CD4-positive, alpha-beta T cell treated with Interleukin-17A for 4 hours (primary cell): ENCODE data around the gene PRMT5.
"Not testable (repeated sequence)": the region's sequence is repeated elsewhere in the genome, so short reads cannot be mapped to it uniquely, and the experiment has no call there.

Experiments
- DNase-seq: peaks from one replicate; pipeline ENCODE4 v3.0.0-alpha.2; 2020; ENCODE audit warnings: mixed read lengths

Gene PRMT5

DNA sequence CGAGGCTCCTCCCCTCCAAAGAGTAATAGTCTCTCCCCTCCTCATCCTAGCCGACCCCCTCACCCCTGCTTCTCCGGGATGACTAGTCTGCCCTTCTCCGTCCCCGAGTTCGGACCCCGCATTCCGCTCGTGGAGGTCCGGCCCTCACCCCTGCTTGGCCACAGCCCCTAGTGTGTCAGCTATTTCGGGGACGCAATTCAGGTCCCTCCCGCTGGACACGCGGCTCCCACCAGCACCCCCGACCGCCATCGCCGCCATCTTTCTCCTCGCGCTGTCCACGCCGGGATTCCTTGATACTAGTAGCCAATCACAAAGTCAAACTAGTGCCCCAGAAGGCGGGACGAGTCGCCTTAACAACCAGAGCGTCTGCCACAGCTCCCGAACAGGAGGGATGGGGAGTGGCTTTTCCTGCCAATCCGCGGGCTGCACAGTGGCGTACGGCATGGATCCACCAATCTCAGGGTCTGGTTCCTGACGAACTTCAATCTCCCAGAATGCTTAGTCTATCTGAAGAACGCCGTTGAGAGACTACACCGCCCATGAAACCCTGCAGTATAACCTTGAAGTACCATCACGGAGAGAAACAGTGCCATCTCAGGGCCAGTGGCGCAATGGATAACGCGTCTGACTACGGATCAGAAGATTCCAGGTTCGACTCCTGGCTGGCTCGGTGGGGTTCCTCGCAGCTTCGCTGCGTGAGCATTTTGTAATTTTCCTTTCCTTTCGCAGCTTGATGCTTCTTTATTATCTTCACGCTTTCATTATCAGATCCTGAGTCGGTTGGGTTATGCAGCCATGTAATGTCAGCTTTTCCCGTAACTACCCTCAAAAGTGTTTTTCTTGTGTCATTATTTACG is at the start of gene PRMT5:
Gene PRMT5, minus strand, starts transcription at position 273 of the 857 bp plus-strand sequence. Its CDS starts 15 bp downstream, at position 258.
- DNase-seq = peak; percentile 98

GRCh38 chr14:22978487-22978837 is 49.3 kb upstream of the PRMT5 start:
- DNase-seq = no peak

DNA sequence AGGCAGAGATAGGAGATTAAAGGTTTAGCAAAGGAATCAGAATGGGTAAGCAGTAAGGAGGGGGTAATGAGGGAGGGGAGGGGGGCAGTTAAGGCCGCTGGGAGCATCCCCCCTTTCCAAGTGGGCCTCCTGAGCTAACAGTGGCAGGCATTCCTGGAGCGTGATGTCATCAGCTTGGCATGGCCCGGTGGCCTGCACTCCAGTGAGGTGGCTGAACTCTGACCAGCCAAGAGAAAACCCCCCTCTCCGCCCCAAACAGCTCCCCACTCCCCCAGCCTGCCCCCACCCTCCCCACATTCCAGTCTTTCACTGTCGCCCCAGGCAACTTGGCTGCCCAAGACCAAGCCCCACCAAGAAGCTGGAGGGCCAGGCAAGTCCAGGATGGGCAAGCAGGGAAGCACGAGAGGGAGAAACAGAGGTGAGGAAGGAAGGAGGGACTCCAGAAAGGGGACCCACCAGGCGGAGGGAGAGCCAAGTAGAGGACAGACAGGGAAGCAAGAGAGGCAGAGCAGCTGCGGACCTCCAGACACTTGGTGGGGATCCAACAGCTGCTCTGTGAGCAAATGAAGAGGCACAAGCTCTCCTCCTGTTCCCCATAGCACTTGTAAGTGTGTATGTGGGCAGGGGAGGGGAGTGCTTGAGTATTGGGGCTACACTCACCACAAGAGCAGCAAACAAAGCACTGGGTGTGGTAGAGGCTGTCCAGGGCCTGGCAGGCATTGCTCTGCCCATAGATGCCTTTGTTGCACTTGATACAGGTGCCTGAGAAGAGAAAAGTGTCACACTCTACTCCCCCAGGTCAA is 48.7 kb upstream of the PRMT5 start:
- no peak for DNase-seq

DNA sequence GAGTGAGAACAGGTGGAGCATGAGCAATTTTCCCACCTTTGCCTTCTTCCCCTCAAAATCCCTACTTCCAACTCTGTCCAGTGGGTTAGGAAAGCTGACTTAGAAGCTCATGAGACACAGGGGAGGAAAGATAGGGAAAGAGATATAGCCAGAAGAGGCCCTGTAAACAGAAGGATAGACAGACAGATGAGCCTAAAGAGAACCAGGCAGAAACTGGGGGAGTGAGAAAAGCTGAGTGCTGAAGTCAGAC is 48.2 kb upstream of the PRMT5 start:
- DNase-seq = no peak

- DNase-seq = no peak
Observed at GRCh38 chr14:22976620-22977433, 47.7 kb upstream of the PRMT5 start.

DNA sequence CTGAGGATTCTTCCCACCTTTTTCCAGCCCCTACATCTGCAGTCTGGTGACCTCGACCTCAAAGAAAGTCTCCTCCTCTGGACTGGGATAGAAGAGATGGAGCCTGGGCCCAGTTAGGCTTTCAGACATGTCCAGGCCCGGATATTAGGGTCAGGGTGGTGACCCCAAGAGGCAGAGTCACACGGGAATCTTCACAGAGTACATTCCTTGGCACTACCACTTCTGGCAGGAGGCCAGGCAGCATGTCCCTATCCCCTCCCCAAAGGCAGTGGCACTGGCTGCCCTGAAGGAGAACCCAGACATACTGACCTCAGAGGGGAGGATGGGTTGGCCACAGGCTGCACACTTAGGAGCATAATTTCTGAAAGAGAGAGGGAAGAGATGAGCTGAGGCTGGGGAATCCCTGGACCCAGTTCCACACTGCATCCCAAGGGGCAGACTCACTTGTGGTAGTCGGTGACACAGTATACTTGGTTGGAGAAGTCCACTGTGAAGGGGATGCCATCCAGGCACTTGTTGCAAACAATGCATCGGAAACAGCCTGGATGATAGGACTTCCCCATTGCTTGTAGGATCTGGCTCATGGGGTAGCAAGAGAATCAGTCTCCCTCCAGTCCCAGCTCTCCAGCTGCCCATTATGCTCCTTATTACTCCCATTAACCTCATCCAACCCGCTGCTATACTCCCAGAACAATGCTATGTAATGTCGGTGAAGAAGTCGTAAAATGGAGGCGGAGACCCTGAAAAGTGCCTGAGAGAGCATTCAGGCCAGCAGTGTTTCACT is 45.5 kb upstream of the PRMT5 start:
- DNase-seq = no peak

GRCh38 chr14:22973217-22974032 is 44.2 kb upstream of the PRMT5 start:
- DNase-seq = peak; percentile 67

GRCh38 chr14:22972313-22972930 is 43.2 kb upstream of the PRMT5 start:
- DNase-seq = no peak

GRCh38 chr14:22971152-22971551 is 42.0 kb upstream of the PRMT5 start:
- DNase-seq = no peak

- DNase-seq = no peak
Observed at GRCh38 chr14:22966783-22967269, 37.6 kb upstream of the PRMT5 start.

DNA sequence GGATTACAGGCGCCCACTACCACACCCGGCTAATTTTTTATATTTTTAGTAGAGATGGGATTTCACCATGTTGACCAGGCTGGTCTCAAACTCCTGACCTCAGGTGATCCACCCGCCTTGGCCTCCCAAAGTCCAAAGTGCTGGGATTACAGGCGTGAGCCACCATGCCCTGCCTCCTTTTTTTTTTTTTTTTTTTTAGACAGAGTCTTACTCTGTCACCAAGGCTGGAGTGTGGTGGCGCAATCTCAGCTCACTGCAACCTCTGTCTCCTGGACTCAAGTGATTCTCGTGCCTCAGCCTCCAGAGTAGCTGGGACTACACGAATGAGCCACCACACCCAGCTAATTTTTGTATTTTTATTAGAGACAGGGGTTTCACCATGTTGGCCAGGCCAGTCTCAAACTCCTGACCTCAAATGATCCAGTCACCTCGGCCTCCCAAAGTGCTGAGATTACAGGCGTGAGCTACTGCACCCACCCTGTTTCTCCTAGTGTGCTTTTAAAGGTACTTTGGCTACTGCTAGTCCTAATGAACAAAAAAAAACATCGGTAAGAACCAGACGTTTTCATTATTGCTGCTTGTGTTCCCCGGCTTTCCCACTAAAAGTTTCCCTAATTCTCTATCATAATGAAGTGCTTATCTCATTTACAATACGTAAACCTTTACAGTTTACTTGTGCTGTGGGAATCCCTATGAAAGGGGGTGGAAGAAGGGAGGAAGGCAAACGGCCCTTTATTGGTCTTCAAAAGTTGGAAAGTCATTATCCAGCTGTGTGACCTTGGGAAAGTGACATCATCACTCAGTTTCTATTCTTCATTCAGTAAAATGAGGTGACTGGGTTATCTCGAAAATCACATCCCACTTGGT is 37.0 kb upstream of the PRMT5 start:
- DNase-seq = not testable (repeated sequence)

DNA sequence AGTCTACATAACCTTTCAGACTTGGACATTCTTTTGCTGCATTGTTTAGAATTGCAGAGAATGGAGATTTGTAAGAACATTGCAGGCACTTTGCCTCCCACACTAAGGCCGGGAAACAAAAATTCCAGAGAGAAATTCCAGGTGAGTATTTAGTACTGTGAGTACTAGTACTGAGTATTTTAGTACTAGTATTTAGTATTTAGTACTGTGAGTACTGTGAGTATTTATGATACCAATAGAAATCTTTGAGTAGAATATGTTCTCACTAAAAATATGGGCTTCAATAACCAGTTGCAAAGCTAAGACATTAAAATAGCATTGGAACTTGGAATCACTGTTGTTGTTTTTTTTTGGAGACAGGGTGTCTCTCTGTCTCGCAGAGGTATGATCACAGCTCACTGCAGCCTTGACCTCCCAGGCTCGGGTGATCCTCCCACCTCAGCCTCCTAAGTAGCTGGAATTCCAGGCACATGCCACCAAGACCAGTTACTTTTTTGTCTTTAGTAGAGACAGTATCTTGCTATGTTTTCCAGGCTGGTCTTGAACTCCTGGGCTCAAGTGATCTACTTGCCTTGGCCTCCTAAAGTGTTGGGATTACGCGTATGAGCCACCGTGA is 33.0 kb upstream of the PRMT5 start:
- DNase-seq = no peak

DNA sequence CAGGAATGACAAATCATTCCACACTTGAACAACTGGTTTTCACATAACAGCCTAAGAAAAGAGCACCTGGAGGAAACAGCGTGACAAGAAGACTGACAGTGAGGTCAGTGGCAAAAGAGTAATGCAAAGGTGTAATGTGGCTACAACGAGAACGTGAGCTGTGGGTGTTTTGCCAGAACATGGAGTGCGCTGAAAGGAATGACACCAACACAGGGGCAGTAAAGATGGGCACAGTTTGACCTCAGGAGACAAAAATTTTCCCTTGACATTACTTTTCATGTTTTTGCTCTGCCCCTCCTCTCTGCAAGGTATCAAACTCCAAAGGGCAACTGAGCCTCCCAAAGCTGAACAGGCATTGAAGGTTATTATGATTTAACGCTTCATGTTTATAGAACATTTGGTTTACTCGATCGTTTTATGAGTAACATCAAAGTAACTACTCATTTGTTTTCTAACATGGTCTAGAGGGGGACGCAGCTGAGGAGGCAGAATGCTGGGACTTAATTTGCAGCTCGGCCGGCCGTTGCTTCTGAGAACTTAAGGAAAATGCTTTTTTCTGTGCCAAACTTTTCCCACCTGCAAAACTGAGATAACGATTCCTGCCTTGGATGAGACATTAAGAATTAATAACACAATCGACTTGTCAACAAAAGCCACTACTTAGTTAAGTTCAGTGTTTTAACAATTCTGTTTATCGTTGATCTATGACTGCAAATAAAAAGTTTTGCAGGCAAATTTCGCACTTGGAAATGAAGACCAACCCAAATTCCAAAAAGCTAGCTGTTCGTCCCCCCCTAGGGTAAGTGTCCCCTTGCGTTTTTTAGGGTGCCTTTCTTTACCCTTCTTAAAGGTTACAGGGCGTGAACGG is 26.8 kb upstream of the PRMT5 start:
- no peak for DNase-seq

GRCh38 chr14:22952418-22952817 is 23.2 kb upstream of the PRMT5 start:
- no peak for DNase-seq

GRCh38 chr14:22951795-22952194 is 22.6 kb upstream of the PRMT5 start:
- DNase-seq = not testable (repeated sequence)

DNA sequence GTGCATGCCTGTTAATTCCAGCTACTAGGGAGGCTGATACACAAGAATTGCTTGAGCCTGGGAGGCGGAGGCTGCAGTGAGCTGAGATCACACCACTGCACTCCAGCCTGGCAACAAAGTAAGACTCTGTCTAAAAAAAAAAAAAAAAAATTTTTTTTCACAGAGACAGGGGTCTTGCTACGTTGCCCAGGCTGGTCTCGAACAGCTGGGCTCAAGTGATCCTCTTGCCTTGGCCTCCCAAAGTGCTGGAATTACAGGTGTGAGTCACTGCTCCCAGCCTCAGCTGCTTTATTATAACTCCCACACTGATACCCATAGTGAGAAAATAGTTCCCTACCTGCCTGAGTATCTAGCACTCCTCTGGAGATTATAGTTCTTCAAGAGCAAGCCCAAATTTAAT is 16.5 kb upstream of the PRMT5 start:
- DNase-seq = no peak

- no peak for DNase-seq
Observed at GRCh38 chr14:22939684-22940083, 10.5 kb upstream of the PRMT5 start.

DNA sequence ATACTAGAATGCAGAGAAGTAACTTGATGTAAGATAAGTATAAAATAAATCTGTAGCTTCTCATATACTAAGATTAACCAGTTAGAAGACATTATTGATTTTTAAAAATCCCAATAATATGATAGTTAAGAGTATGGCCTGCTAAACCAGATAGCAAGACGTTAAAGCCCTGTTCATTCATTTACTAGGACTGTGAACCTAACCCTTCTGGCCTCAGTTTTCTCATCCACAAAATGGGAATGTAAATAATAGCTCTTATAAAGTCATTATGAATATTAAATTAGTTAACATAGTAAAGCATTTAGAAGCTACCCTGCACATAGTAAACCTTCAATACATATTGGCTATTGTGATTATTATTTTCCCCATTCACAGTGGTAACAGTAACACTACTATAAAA is 6.0 kb upstream of the PRMT5 start:
- DNase-seq = no peak

DNA sequence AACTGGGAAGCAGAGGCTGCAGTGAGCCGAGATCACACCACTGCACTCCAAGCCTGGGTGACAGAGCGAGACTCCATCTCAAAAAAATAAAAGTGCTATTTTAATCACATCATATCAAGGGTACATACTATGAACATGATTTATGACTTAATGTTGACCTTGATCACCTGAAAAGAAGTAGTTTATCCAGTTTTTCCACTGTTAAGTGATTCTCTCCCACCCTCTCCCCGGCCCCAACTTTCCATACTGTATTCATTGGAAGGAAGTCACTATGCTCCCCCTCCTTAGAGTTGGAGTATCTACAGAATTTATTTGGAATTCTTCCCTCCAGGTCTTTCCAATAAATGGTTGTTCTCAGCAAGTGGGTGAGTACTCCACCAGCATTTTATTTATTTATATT is 3.0 kb upstream of the PRMT5 start:
- DNase-seq = no peak
